Neural progenitor cell (in vitro differentiated cells): Measurements from ENCODE around the gene ROPN1B. TPM values are rescaled to one million over a fixed set of nuclear protein-coding genes. Genes with fewer than 3 reads are reported as not detected.
A peak's percentile ranks its signal among the peaks of the same experiment; 100 is the strongest.

ENCODE experiments used
- DNase-seq: peaks from one replicate; pipeline ENCODE4 v3.0.0-alpha.2; 2016; ENCODE audit warnings: low spot score
- H2AFZ ChIP-seq: fragments of 200-600 bp; sonication (generic); replicated peaks from 2 replicates; pipeline ENCODE4 v1.6.1; 2016; ENCODE audit warnings: antibody characterized with exemption
- H3F3A ChIP-seq: fragments of 200-600 bp; sonication (generic); 2 replicates; pipeline ENCODE4 v1.6.1; 2016; ENCODE audit warnings: antibody characterized with exemption, low read depth
- H3K27ac ChIP-seq: fragments of 200-600 bp; sonication (generic); 2 replicates; pipeline ENCODE4 v1.5.1; 2016; ENCODE audit warnings: mild to moderate bottlenecking
- H3K27me3 ChIP-seq: fragments of 200-600 bp; sonication (generic); 2 replicates; pipeline ENCODE4 v1.6.1; 2016; ENCODE audit warnings: mild to moderate bottlenecking, moderate library complexity
- H3K36me3 ChIP-seq: fragments of 200-600 bp; sonication (generic); 2 replicates; pipeline ENCODE4 v1.5.1; 2016
- H3K4me1 ChIP-seq: fragments of 200-600 bp; sonication (generic); 2 replicates; pipeline ENCODE4 v1.6.1; 2016; ENCODE audit warnings: mixed run types
- H3K4me2 ChIP-seq: fragments of 200-600 bp; sonication (generic); 2 replicates; pipeline ENCODE4 v1.6.1; 2016
- H3K4me3 ChIP-seq: fragments of 200-600 bp; sonication (generic); 2 replicates; pipeline ENCODE4 v1.5.1; 2016
- H3K79me2 ChIP-seq: fragments of 200-600 bp; sonication (generic); 2 replicates; pipeline ENCODE4 v1.6.1; 2016; ENCODE audit warnings: low read depth
- H3K9ac ChIP-seq: fragments of 200-600 bp; sonication (generic); 2 replicates; pipeline ENCODE4 v1.6.1; 2016
- H3K9me3 ChIP-seq: fragments of 200-600 bp; sonication (generic); 2 replicates; pipeline ENCODE4 v1.5.1; 2016; ENCODE audit warnings: low read depth
- H4K20me1 ChIP-seq: fragments of 200-600 bp; sonication (generic); 2 replicates; pipeline ENCODE4 v1.6.1; 2016; ENCODE audit warnings: low read depth
- H3K27ac Mint-ChIP-seq: 3 replicates; pipeline ENCODE4 v1.8.0; 2021; ENCODE audit warnings: mixed read lengths
- H3K27me3 Mint-ChIP-seq: 2 replicates; pipeline ENCODE4 v1.8.0; 2022; ENCODE audit warnings: low read depth, mild to moderate bottlenecking, inconsistent platforms, moderate library complexity, mixed read lengths; ENCODE audit not compliant: insufficient read depth
- H3K36me3 Mint-ChIP-seq: 3 replicates; pipeline ENCODE4 v1.8.0; 2021; ENCODE audit warnings: mixed read lengths
- H3K4me1 Mint-ChIP-seq: 3 replicates; pipeline ENCODE4 v1.8.0; 2021; ENCODE audit warnings: mixed read lengths
- H3K4me3 Mint-ChIP-seq: 3 replicates; pipeline ENCODE4 v1.8.0; 2021; ENCODE audit warnings: mild to moderate bottlenecking, moderate library complexity, mixed read lengths
- H3K9me3 Mint-ChIP-seq: 3 replicates; pipeline ENCODE4 v1.8.0; 2020; ENCODE audit warnings: mixed read lengths
- EZH2 ChIP-seq: fragments of 200-600 bp; sonication (generic); IDR thresholded peaks from 2 replicates; pipeline ENCODE4 v1.6.1; 2017; ENCODE audit warnings: antibody characterized with exemption, mild to moderate bottlenecking, moderate library complexity
- EZH2phosphoT487 ChIP-seq: fragments of 200-600 bp; sonication (generic); IDR thresholded peaks from 2 replicates; pipeline ENCODE4 v1.6.1; 2017; ENCODE audit warnings: antibody characterized with exemption
- total RNA-seq: library from RNA; depleted of rRNA; stranded (reverse); fragments of >200 nt; gene quantifications from 2 replicates; pipeline ENCODE4 v1.2.3, GENCODE V29; 2015; ENCODE audit warnings: low replicate concordance
- TF ChIP-seq, protein P1 (sequence below): fragments of 200-600 bp; sonication (generic); IDR thresholded peaks from 2 replicates; pipeline ENCODE4 v1.5.1; 2017; ENCODE audit warnings: antibody characterized with exemption, mild to moderate bottlenecking

Gene ROPN1B
- total RNA-seq, 1 donor from 2014 or later = not detected

DNA sequence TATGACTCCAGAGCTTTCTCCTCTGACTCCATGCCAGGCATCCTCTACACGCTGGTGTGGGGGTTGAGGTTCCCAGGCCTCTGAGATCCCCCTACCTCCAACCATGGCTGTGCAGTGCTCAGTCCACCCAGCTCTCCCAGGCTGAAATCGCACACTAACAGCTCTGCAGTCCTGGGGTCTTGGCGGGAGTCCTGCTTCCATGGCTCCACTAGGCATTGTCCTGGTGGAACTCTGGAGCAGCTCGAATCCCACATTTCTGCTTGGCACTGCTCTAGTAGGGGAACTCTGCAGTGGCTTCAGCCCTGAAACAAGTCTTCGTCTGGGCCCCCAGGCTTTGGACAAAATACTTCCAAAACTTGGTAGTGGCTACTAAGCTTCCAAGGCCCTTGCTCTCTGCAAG, 50.7 kb downstream of the ROPN1B start:
- TF ChIP-seq EZH2phosphoT487 (no peak), EZH2 (no peak)
- TF ChIP-seq, protein P1, sequence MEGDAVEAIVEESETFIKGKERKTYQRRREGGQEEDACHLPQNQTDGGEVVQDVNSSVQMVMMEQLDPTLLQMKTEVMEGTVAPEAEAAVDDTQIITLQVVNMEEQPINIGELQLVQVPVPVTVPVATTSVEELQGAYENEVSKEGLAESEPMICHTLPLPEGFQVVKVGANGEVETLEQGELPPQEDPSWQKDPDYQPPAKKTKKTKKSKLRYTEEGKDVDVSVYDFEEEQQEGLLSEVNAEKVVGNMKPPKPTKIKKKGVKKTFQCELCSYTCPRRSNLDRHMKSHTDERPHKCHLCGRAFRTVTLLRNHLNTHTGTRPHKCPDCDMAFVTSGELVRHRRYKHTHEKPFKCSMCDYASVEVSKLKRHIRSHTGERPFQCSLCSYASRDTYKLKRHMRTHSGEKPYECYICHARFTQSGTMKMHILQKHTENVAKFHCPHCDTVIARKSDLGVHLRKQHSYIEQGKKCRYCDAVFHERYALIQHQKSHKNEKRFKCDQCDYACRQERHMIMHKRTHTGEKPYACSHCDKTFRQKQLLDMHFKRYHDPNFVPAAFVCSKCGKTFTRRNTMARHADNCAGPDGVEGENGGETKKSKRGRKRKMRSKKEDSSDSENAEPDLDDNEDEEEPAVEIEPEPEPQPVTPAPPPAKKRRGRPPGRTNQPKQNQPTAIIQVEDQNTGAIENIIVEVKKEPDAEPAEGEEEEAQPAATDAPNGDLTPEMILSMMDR = no peak
- no peaks in the 10 kb centered on the region for H4K20me1 ChIP-seq
- no peak overlapping the region for H3K4me3 Mint-ChIP-seq
- H3K27ac Mint-ChIP-seq = no peak overlapping the region
- no peak overlapping the region for H3K4me3 ChIP-seq
- H3K27me3 Mint-ChIP-seq = no peaks in the 10 kb centered on the region
- H2AFZ ChIP-seq = no peak overlapping the region
- H3F3A ChIP-seq = no peaks in the 10 kb centered on the region
- H3K36me3 ChIP-seq = no peaks in the 10 kb centered on the region
- H3K27me3 ChIP-seq = no peaks in the 10 kb centered on the region
- H3K4me1 Mint-ChIP-seq = peaks cover 15% of the 10 kb centered on the region
- H3K9ac ChIP-seq = no peak overlapping the region
- no peaks in the 10 kb centered on the region for H3K79me2 ChIP-seq
- no peaks in the 10 kb centered on the region for H3K9me3 Mint-ChIP-seq
- H3K27ac ChIP-seq = no peak overlapping the region
- H3K36me3 Mint-ChIP-seq = peaks cover 15% of the 10 kb centered on the region
- DNase-seq = no peak
- no peaks in the 10 kb centered on the region for H3K9me3 ChIP-seq
- H3K4me1 ChIP-seq = peaks cover 1% of the 10 kb centered on the region
- H3K4me2 ChIP-seq = no peak overlapping the region

DNA sequence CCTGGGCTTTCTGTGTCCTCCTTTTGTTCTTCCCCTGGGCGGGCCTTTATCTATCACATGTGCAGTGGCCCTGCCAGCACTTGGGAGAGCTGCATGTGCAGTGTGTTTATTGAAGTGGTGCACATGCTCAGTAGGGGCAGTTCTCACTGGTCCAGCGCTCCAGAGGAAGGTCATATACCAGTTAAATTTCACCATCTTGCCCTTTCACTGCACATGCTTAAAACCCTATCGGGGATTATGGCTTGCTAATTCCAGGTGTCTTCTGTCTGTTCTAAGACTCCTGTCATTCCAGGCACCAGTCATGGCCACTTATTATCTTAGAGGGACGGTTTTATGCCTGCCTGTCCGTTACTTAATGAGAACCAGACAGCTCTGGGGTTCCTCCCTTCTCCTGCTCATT, 52.2 kb downstream of the ROPN1B start:
- no peaks in the 10 kb centered on the region for H4K20me1 ChIP-seq
- peaks cover 13% of the 10 kb centered on the region for H3K36me3 Mint-ChIP-seq
- H3K27me3 ChIP-seq = no peaks in the 10 kb centered on the region
- DNase-seq = no peak
- H3K27ac Mint-ChIP-seq = peak overlapping the region; percentile 64
- no peak for TF ChIP-seq EZH2phosphoT487
- TF ChIP-seq EZH2 = no peak
- TF ChIP-seq, protein P1 = no peak
- H3K9ac ChIP-seq = no peak overlapping the region
- H3K4me1 Mint-ChIP-seq = peaks cover 10% of the 10 kb centered on the region
- H3K4me1 ChIP-seq = no peaks in the 10 kb centered on the region
- no peaks in the 10 kb centered on the region for H3F3A ChIP-seq
- H3K4me3 Mint-ChIP-seq = no peak overlapping the region
- H2AFZ ChIP-seq = no peak overlapping the region
- no peaks in the 10 kb centered on the region for H3K9me3 Mint-ChIP-seq
- H3K27ac ChIP-seq = no peak overlapping the region
- no peaks in the 10 kb centered on the region for H3K79me2 ChIP-seq
- no peaks in the 10 kb centered on the region for H3K36me3 ChIP-seq
- H3K4me3 ChIP-seq = no peak overlapping the region
- H3K9me3 ChIP-seq = no peaks in the 10 kb centered on the region
- no peaks in the 10 kb centered on the region for H3K27me3 Mint-ChIP-seq
- no peak overlapping the region for H3K4me2 ChIP-seq

DNA sequence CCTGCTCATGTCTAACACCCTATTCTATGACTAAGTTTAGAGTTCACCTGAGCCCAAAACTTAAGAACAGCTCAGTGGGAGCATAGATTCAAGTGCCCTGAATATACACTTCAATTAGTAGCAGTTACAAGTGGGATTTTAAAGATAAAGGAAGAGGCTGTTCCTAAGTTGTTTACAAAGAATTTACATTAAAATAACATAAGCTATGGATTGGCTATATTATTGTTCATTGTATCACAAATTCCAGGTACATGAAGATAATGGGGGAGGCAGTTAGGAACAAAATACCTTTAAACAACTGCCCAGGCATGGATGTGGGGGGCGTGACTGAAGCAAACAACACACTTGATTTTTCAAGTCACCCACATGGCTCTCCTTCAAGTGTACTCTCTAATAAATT, 52.7 kb downstream of the ROPN1B start:
- H3K9ac ChIP-seq = no peak overlapping the region
- Mint-ChIP-seq H3K27ac (no peak overlapping the region), H3K36me3 (peaks cover 16% of the 10 kb centered on the region), H3K4me3 (no peak overlapping the region), H3K27me3 (no peaks in the 10 kb centered on the region), H3K9me3 (no peaks in the 10 kb centered on the region), H3K4me1 (peaks cover 10% of the 10 kb centered on the region)
- H4K20me1 ChIP-seq = no peaks in the 10 kb centered on the region
- no peaks in the 10 kb centered on the region for H3K36me3 ChIP-seq
- H3K9me3 ChIP-seq = no peaks in the 10 kb centered on the region
- no peak for DNase-seq
- H3K27me3 ChIP-seq = no peaks in the 10 kb centered on the region
- H3K27ac ChIP-seq = no peak overlapping the region
- H2AFZ ChIP-seq = no peak overlapping the region
- H3K4me1 ChIP-seq = no peaks in the 10 kb centered on the region
- TF ChIP-seq, protein P1 = no peak
- no peak for TF ChIP-seq EZH2
- no peak for TF ChIP-seq EZH2phosphoT487
- H3K4me2 ChIP-seq = no peak overlapping the region
- H3K79me2 ChIP-seq = no peaks in the 10 kb centered on the region
- no peak overlapping the region for H3K4me3 ChIP-seq
- no peaks in the 10 kb centered on the region for H3F3A ChIP-seq
